NCI-H1092 treated with DMSO at 0.1 percent for 48 hours (cell line): ENCODE measurements around the gene DENND11.

Experiments used
- DNase-seq: peaks from one replicate; lab custom pipeline; 2025; lab: John Stamatoyannopoulos, UW

Gene DENND11

GRCh38 chr7:141702047-141702567 lies at the start of gene DENND11:
DENND11 (minus strand) TSS chr7:141702166; CDS start chr7:141702153, 13 bp downstream.
- DNase-seq = peak; percentile 71

GRCh38 chr7:141748396-141748795 lies 46.4 kb upstream of the DENND11 start:
- DNase-seq = no peak

GRCh38 chr7:141744131-141744530 lies 42.2 kb upstream of the DENND11 start:
- no peak for DNase-seq

GRCh38 chr7:141742229-141742628 lies 40.3 kb upstream of the DENND11 start:
- DNase-seq = no peak

GRCh38 chr7:141739250-141739649 lies 37.3 kb upstream of the DENND11 start:
- DNase-seq = no peak

- no peak for DNase-seq
These were observed 36.6 kb upstream of the DENND11 start for GRCh38 chr7:141738592-141739013.

GRCh38 chr7:141737836-141738591 lies 36.0 kb upstream of the DENND11 start, which contains the start of gene SSBP1:
SSBP1 (plus strand) TSS chr7:141738358; CDS start chr7:141739167, 809 bp downstream.
- DNase-seq = peak; percentile 99

GRCh38 chr7:141737118-141737835 lies 35.3 kb upstream of the DENND11 start:
- peak; percentile 41 for DNase-seq

- DNase-seq = no peak
These were observed 29.6 kb upstream of the DENND11 start for GRCh38 chr7:141731476-141732149.

GRCh38 chr7:141729020-141729419 lies 27.1 kb upstream of the DENND11 start:
- DNase-seq = no peak

- no peak for DNase-seq
These were observed 20.6 kb upstream of the DENND11 start for GRCh38 chr7:141722529-141722928.

GRCh38 chr7:141717450-141717849 lies 15.5 kb upstream of the DENND11 start:
- DNase-seq = no peak

- DNase-seq = no peak
These were observed 14.1 kb upstream of the DENND11 start for GRCh38 chr7:141715794-141716689.

- DNase-seq = no peak
These were observed 13.1 kb upstream of the DENND11 start for GRCh38 chr7:141715018-141715417.

- DNase-seq = no peak
These were observed 12.6 kb upstream of the DENND11 start for GRCh38 chr7:141714571-141714970.

GRCh38 chr7:141713890-141714289 lies 11.9 kb upstream of the DENND11 start:
- DNase-seq = no peak

- no peak for DNase-seq
These were observed 10.8 kb upstream of the DENND11 start for GRCh38 chr7:141712603-141713255.

- no peak for DNase-seq
These were observed 8.3 kb upstream of the DENND11 start for GRCh38 chr7:141710301-141710700.

- DNase-seq = no peak
These were observed 7.8 kb upstream of the DENND11 start for GRCh38 chr7:141709749-141710148.

GRCh38 chr7:141709318-141709717 lies 7.4 kb upstream of the DENND11 start:
- no peak for DNase-seq

GRCh38 chr7:141708351-141708750 lies 6.4 kb upstream of the DENND11 start, which contains the start of gene WEE2:
WEE2 (plus strand) TSS chr7:141708353; CDS start chr7:141708759, 406 bp downstream.
- no peak for DNase-seq
